ENCODE measurements around the gene KMT5C.

GRCh38 chr19:55365245-55365644 is 25.6 kb downstream of the KMT5C start:
- TF ChIP-seq POLR2A (IDR thresholded peaks at IDR 0.05): no peak
- TF ChIP-seq, protein P1, sequence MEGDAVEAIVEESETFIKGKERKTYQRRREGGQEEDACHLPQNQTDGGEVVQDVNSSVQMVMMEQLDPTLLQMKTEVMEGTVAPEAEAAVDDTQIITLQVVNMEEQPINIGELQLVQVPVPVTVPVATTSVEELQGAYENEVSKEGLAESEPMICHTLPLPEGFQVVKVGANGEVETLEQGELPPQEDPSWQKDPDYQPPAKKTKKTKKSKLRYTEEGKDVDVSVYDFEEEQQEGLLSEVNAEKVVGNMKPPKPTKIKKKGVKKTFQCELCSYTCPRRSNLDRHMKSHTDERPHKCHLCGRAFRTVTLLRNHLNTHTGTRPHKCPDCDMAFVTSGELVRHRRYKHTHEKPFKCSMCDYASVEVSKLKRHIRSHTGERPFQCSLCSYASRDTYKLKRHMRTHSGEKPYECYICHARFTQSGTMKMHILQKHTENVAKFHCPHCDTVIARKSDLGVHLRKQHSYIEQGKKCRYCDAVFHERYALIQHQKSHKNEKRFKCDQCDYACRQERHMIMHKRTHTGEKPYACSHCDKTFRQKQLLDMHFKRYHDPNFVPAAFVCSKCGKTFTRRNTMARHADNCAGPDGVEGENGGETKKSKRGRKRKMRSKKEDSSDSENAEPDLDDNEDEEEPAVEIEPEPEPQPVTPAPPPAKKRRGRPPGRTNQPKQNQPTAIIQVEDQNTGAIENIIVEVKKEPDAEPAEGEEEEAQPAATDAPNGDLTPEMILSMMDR (IDR thresholded peaks at IDR 0.05): no peak
